ENCODE results near the gene MEFV.
"Not testable (repeated sequence)": the region's sequence is repeated elsewhere in the genome, so short reads cannot be mapped to it uniquely, and the experiment has no call there.

MEFV gene

GRCh38 chr16:3256146-3256865, at the start of gene MEFV:
Gene MEFV (minus strand): TSS chr16:3256633. CDS start chr16:3256587, 46 bp downstream.
- DNase-seq, result no peak

GRCh38 chr16:3306078-3306477, 49.6 kb upstream of the MEFV start:
- DNase-seq, result no peak

- DNase-seq, result peak; percentile 93
Measured at GRCh38 chr16:3305109-3306068, 49.0 kb upstream of the MEFV start, which contains the start of the genes TIGD7 and ZNF75A. Gene TIGD7 (minus strand): TSS chr16:3305430. CDS start chr16:3300614, 4,816 bp downstream. Gene ZNF75A (plus strand): TSS chr16:3305497. CDS start chr16:3308429, 2,932 bp downstream.

- no peak for DNase-seq
Measured at GRCh38 chr16:3304370-3304769, 47.9 kb upstream of the MEFV start.

- DNase-seq, result no peak
Measured at GRCh38 chr16:3295783-3296182, 39.4 kb upstream of the MEFV start.

- no peak for DNase-seq
Measured at GRCh38 chr16:3295209-3295608, 38.8 kb upstream of the MEFV start.

- no peak for DNase-seq
Measured at GRCh38 chr16:3292604-3293003, 36.2 kb upstream of the MEFV start.

- DNase-seq, result no peak
Measured at GRCh38 chr16:3289998-3290673, 33.7 kb upstream of the MEFV start.

- DNase-seq, result no peak
Measured at GRCh38 chr16:3285131-3285530, 28.7 kb upstream of the MEFV start.

- no peak for DNase-seq
Measured at GRCh38 chr16:3283543-3284447, 27.4 kb upstream of the MEFV start.

GRCh38 chr16:3282730-3283542, 26.5 kb upstream of the MEFV start, which contains the start of gene ZNF263:
Gene ZNF263 (plus strand): TSS chr16:3283491. CDS start chr16:3283819, 328 bp downstream.
- DNase-seq, result peak; percentile 99

- DNase-seq, result peak; percentile 91
Measured at GRCh38 chr16:3282103-3282729, 25.8 kb upstream of the MEFV start.

- no peak for DNase-seq
Measured at GRCh38 chr16:3281222-3281820, 24.9 kb upstream of the MEFV start.

GRCh38 chr16:3276679-3277078, 20.2 kb upstream of the MEFV start:
- DNase-seq, result no peak

- no peak for DNase-seq
Measured at GRCh38 chr16:3274947-3275346, 18.5 kb upstream of the MEFV start.

GRCh38 chr16:3274490-3274889, 18.1 kb upstream of the MEFV start:
- DNase-seq, result no peak

GRCh38 chr16:3271281-3271680, 14.8 kb upstream of the MEFV start:
- DNase-seq, result not testable (repeated sequence)

GRCh38 chr16:3270718-3271117, 14.3 kb upstream of the MEFV start:
- DNase-seq, result not testable (repeated sequence)

- DNase-seq, result no peak
Measured at GRCh38 chr16:3268294-3268693, 11.9 kb upstream of the MEFV start.

All from NCI-H69 (cell line).